Left kidney (tissue), 8 donors: Measurements from ENCODE around the gene NT5C1B. TPM values are rescaled to one million over a fixed set of nuclear protein-coding genes. Genes with fewer than 3 reads are reported as not detected.
"Not testable (repeated sequence)": the region's sequence is repeated elsewhere in the genome, so short reads cannot be mapped to it uniquely, and the experiment has no call there.

Experiments used
- DNase-seq: peaks from one replicate; pipeline ENCODE4 v3.0.0-alpha.2; 2013
- long read RNA-seq, 8 donors: transcript quantifications; one replicate each; lab custom pipeline, GENCODE V29; 2026
- polyA plus RNA-seq: library from polyadenylated mRNA; unstranded; fragments of 120-200 nt; gene quantifications from one replicate; pipeline ENCODE4 v1.2.1, GENCODE V29; 2013; ENCODE audit not compliant: insufficient read length

The NT5C1B gene
- polyA plus RNA-seq: 1.5 TPM
- long read RNA-seq, donor 1: 0 reads
- long read RNA-seq, donor 2: 0 reads
- long read RNA-seq, donor 3: 0 reads
- long read RNA-seq, donor 4: 0 reads
- long read RNA-seq, donor 5: 0 reads
- long read RNA-seq, donor 6: 0 reads
- long read RNA-seq, donor 7: 0 reads
- long read RNA-seq, donor 8: 0 reads

- no peak for DNase-seq
Measured at GRCh38 chr2:18589354-18589753, at the start of gene NT5C1B. TSS of gene NT5C1B (minus strand) at chr2:18589569. CDS start at chr2:18589468, 101 bp downstream.

DNA sequence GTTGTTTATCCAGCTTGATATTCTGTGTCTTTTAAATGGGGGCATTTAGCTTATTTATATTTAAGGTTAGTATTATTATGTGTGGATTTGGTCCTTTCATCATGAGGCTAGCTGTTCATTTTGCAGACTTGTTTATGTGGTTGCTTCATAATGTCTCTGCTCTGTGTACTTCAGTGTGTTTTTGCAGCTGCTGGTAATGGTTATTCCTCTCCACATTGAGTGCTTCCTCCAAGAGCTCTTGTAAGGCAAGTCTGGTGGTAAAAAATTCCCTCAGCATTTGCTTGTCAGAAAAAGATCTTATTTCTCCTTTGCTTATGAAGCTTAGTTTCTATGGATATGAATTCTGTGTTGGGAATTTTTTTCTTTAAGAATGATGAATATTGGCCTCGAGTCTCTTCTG lies 47.8 kb upstream of the NT5C1B start:
- DNase-seq: no peak

GRCh38 chr2:18632699-18633098 lies 43.3 kb upstream of the NT5C1B start:
- DNase-seq: not testable (repeated sequence)

GRCh38 chr2:18630941-18631340 lies 41.6 kb upstream of the NT5C1B start:
- DNase-seq: no peak

DNA sequence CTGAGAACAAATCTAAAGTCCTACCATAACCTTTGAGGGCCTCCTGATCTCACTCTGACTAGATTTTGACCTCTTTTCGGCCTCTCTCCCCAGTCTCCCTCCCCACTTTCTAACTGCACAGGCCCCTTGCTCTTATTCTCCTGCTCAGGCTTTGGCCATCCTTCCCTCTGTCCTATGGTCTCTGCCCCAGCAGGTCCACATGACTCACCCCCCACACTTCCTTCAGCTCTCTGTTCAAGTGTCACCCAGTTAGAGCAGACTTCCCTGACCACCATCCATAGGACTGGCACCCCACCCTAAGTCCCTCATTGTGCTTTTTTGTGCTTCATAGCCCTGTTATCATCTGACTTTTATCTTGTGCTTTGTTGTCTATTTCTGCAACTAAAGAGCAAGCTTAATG lies 41.2 kb upstream of the NT5C1B start:
- no peak for DNase-seq

DNA sequence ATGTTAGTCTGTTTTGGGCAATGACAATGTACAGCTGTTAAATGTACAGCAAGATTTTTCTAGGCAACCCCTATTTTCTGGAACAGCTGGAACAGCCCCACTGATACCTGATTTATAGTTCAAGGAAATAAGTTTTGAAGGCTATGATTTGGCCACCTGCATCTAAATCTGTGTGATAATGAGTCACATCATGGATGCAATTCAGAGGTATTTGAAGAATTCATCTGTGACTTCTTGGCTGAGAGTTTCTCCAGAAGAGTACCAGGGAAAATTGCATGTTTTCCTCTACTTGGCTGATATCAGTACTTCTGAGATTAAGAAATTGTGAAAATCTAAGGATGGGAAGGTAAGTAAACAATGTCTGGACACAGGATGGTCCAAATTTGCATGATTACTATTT lies 40.7 kb upstream of the NT5C1B start:
- DNase-seq: no peak

DNA sequence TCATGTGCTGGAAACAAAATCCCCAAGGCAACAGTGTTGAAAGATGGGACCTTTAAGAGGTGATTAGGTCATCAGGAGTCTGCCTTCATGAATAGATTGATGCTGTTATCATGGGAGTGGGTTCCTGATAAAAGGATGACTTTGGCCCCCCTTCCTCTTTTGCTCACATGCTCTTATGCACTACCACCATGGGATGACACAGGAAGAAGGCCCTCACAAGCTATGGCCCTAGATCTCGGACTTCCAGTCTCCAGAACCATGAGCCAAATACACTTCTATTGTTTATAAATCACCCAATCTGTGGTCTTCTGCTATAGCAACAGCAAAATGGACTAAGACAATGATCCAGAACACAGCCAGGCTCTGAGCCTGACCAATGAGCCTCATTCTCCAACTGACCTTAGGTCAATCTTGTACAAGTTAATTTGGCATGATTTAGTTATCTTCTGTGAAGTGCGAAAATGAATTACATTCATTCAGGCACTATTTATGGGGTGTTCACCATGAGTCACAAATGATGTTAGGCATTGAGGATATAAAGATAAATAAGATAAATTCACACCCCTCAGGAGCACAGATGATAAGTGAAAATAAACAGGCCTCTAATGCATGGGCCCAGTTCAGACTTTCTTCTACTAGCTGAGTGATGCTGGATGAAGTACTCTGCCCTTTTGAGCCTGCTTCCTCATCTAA lies 37.7 kb upstream of the NT5C1B start:
- no peak for DNase-seq

- no peak for DNase-seq
Measured at GRCh38 chr2:18626256-18626668, 36.9 kb upstream of the NT5C1B start.

GRCh38 chr2:18625563-18625962 lies 36.2 kb upstream of the NT5C1B start:
- no peak for DNase-seq

- DNase-seq: no peak
Measured at GRCh38 chr2:18623782-18624181, 34.4 kb upstream of the NT5C1B start.

DNA sequence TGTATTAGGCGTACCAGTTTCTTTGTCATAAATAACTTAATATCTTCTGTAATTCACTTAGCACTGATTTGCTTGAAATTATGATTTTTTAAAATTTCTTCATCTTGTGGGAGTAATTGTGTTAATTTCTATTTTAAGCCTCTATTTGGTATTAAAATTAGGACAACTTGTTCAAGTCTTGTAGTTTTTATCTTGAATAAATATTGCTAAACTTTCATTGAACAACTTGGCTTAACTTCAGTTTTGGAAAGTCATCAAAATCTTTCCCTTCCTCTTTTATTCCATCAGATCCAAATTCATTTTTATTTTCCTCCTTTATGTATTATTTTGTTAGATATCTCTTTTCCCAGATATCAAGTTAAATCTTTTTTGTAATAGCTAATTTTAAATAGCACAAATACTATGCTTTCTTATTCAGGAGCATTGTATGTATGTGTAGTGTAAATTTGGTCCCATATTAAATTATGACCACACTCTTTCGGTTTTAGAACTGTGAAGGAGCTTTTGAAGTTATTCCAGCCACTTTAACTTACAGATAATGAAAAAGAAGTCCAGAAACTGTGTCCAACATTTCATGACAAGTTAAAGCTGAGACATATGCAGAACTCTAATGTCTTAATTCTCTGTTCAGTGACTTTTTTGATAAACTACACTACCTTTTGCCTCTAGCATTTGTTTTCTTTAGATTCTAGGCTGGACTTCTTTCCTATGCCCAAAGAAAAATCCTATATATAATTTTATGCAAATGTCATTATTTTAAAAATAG lies 31.7 kb upstream of the NT5C1B start:
- no peak for DNase-seq

- DNase-seq: no peak
Measured at GRCh38 chr2:18619091-18619490, 29.7 kb upstream of the NT5C1B start.

GRCh38 chr2:18614041-18614440 lies 24.7 kb upstream of the NT5C1B start:
- DNase-seq: no peak

DNA sequence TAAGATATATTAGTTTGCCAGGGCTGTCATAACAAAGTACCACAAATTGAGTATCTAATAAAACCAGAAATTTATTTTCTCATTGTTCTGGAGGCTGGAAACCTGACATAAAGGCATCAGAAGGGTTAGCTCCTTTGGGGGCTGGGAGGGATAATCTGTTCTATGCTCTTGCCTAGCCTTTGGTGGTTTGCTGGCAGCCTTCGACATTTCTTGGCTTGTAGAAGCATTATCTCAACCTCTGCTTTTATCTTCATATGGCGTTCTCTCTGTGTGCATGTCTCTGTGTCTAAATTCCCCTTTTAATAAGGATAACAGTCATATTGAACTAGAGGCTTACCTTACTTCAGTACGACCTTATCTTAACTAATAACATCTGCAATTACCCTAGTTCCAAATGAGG lies 22.8 kb upstream of the NT5C1B start:
- no peak for DNase-seq

DNA sequence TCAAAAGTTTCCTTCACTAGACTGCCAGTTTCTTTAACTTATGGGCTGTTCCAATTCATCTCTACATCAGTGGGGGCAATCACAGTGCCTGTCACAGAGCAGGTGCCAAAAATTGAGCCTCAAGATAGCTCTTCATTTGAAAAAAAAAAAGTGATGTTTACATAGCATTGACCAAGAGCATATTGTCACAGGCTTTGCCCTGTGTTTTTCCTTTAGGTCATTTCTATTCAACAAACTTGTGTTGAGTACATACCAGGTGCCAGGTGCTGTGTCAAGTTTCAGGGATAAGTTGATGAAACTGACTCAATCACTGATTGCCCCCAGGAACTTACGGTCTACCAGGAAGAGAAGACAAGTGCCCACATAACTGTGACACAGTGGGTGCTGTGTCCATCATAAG lies 22.2 kb upstream of the NT5C1B start:
- DNase-seq: no peak

GRCh38 chr2:18611184-18611583 lies 21.8 kb upstream of the NT5C1B start:
- no peak for DNase-seq

- DNase-seq: no peak
Measured at GRCh38 chr2:18610651-18611050, 21.3 kb upstream of the NT5C1B start.

DNA sequence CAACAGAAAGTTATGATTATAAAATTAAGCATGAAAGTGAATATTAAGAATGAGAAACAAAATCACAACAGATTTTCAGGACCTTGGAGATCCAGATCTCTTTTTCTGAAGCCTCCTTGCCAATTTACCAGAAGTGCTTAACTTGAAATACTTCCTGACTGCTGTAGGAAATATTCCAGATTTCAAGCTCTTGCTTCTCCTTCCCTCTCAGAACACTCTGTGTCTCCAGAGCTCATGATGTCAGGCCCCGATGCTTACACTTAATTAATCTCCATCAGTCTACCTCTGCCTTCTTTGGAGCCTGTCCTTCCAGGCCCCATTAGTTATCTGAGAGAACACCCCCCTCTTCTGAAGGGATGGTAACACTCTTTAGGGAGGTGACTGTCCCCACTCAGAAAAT lies 20.7 kb upstream of the NT5C1B start:
- DNase-seq: no peak

DNA sequence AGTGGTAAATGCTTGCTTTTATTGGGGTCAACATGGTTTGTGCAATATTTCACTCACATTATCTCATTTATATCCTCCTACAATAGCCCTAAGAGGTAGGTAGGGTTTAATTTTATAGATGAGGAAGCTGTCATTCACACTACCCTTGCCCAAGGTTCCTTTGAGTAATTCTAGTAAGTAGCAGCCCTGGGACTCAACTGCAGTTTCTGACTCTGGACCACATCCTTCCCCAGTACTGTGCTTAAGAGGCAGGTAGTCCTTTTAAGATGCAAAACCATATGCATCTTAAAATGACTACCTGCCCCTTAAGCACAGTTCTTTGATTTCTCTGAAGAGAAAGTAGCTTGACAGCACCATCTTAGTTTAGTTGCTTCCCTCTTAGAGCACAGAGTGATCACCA lies 15.7 kb upstream of the NT5C1B start:
- DNase-seq: no peak

DNA sequence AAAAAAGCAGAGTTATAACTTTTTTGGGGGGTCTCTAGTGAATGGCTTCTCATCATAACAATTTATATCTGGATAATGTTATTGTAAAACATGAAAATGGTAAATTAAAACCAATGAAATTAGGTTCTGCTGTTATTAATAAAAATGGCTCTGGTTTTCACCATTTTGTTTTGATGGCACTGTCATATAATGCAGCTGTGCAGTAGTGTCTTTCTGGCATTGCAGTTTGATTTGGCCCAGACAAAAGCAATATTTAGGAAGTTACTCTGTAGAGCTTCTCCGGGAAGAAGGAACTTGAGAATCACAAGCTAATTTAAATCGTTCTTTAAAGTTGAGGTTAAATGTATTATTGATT lies 15.1 kb upstream of the NT5C1B start:
- DNase-seq: no peak

DNA sequence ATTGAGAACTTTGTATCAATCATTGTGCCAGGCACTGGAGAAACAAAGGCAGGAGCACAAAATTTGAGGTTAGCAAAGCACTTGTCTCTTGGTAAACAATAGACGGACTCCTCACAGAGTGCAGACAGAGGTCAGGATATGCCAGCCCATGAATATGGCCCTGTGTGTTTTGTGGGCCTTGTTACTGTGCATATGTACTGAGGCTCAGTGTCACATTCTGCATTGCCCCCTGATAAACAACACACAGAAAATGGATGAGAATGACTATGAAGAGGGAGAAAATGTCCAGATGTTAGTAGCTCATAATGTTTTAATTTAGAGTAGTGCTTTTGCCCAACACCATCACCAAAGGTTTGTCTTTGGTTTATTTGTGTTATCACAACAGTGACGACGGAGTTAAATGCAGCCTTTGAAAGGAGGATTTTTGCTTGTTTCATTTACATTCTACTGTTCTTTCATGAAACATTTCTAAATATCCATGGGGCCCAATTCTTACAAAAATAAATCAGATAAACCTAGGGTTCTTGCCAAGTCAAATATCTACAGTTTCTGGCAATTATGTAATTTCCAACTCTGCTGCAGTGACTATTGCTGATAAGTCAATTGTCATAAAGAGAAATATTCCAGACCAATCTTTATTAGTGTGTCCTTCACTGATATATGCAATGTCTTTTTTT lies 14.6 kb upstream of the NT5C1B start:
- no peak for DNase-seq

GRCh38 chr2:18602298-18602697 lies 12.9 kb upstream of the NT5C1B start:
- no peak for DNase-seq

- DNase-seq: no peak
Measured at GRCh38 chr2:18600255-18600613, 10.9 kb upstream of the NT5C1B start.
